Measurements from ENCODE around the gene CCL3. TPM values are rescaled to one million over a fixed set of nuclear protein-coding genes. Genes with fewer than 3 reads are reported as not detected.

CCL3 gene
- total RNA-seq, 1 experiment from 2014 or later, result 0.72 TPM

GRCh38 chr17:36066365-36066985, 23.5 kb downstream of the CCL3 start (continued):
- no peak for TF ChIP-seq TEAD1 (CRISPR knock-in tag; IDR thresholded peaks at IDR 0.05)

DNA sequence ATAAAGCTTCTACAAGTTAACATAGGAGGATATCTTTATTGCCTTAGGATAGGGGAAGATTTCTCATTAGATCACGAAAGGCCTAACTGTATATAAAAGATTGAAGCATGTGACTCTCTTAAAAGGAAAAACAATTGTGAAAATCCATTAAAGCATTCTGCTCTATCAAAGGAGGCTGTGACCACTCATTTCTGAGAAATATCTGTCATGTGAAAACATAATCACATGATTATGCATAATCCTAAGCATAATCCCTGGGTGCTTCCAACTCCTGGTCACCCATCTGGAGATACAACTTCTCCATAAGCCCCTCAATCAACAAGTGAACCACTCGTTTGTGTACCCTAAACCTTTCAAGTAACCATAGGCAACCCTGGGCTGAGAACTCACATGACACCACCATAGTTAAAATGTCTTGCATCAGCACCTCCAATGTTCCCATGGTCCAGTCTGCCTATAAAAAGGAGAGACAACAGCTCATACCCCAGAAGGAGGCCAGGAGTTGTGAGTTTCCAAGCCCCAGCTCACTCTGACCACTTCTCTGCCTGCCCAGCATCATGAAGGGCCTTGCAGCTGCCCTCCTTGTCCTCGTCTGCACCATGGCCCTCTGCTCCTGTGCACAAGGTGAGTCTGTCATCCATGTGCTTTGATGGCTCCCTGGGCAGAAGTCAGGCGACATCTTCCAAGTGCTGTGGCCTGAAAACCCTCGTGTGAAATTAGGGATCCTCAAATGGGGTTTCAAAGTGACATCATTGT, 26.0 kb downstream of the CCL3 start, which contains the start of gene CCL18:
TSS of gene CCL18 (plus strand) at position 487 of the 756 bp plus-strand sequence. CDS start at position 558, 71 bp downstream.
- Mint-ChIP-seq H3K27ac (no peak within 1 kb of the TSS), H3K27me3 (ENCODE audit: low read depth) (peaks cover 4% of the 10 kb centered on the region), H3K4me3 (no peak within 1 kb of the TSS), H3K9me3 (peaks cover 19% of the 10 kb centered on the region), H3K4me1 (no peaks in the 10 kb centered on the region), H3K36me3 (no peaks in the 10 kb centered on the region)
- ChIA-PET POLR2A (no interaction called here), CTCF (interaction anchor here (1.0 to 1.3 kb wide), 2 partner anchors 9 to 419 kb away, joined by 3 read pairs; no protein-coding TSS in a partner anchor)
- no peak for TF ChIP-seq FOXK1 (CRISPR knock-in tag; IDR thresholded peaks at IDR 0.05)
- no peak for TF ChIP-seq GABPB1 (CRISPR knock-in tag; IDR thresholded peaks at IDR 0.05)
- TF ChIP-seq KAT7 (CRISPR knock-in tag; IDR thresholded peaks at IDR 0.05; ENCODE audit: borderline replicate concordance), result no peak
- TF ChIP-seq IRF2 (CRISPR knock-in tag; IDR thresholded peaks at IDR 0.05; ENCODE audit: borderline replicate concordance, low read depth), result no peak
- no peak for DNase-seq (ENCODE audit: low spot score)
- ATAC-seq, result no peak

DNA sequence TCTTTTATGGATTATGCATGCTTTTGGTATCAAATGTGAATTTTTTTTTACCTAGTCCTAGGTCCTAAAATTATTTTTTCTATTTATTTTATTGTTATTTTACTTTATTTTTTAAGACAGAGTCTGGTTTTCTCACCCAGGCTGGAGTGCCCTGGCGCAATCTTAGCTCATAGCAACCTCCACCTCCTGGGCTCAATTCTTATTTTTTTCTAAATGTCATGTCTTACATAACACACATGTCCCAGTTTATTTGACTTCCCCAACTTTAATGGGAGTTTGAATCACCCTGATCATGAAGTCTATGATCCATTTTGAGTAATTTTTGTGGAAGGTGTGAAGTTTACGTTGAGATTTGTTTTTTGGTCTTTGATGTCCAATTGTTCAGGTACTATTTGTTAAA, 29.1 kb downstream of the CCL3 start:
- no peak for TF ChIP-seq TEAD1 (CRISPR knock-in tag; IDR thresholded peaks at IDR 0.05)
- TF ChIP-seq FOXP1 (CRISPR knock-in tag; IDR thresholded peaks at IDR 0.05; ENCODE audit: borderline replicate concordance), result no peak
- no peak for TF ChIP-seq SMAD4 (CRISPR knock-in tag; IDR thresholded peaks at IDR 0.05)
- TF ChIP-seq ETV6 (CRISPR knock-in tag; IDR thresholded peaks at IDR 0.05), result no peak
- no peak for TF ChIP-seq CREB1 (CRISPR knock-in tag; IDR thresholded peaks at IDR 0.05)
- TF ChIP-seq PREB (CRISPR knock-in tag; IDR thresholded peaks at IDR 0.05; ENCODE audit: borderline replicate concordance), result no peak
- TF ChIP-seq SP1 (CRISPR knock-in tag; conservative IDR thresholded peaks at IDR 0.05), result no peak
- TF ChIP-seq RORB (CRISPR knock-in tag; IDR thresholded peaks at IDR 0.05), result no peak
- TF ChIP-seq, protein P1, sequence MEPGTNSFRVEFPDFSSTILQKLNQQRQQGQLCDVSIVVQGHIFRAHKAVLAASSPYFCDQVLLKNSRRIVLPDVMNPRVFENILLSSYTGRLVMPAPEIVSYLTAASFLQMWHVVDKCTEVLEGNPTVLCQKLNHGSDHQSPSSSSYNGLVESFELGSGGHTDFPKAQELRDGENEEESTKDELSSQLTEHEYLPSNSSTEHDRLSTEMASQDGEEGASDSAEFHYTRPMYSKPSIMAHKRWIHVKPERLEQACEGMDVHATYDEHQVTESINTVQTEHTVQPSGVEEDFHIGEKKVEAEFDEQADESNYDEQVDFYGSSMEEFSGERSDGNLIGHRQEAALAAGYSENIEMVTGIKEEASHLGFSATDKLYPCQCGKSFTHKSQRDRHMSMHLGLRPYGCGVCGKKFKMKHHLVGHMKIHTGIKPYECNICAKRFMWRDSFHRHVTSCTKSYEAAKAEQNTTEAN (CRISPR knock-in tag; IDR thresholded peaks at IDR 0.05), result no peak
- Mint-ChIP-seq H3K9me3 (peaks cover 4% of the 10 kb centered on the region), H3K4me1 (no peaks in the 10 kb centered on the region), H3K27ac (no peak overlapping the region), H3K4me3 (no peak overlapping the region), H3K27me3 (ENCODE audit: low read depth) (no peaks in the 10 kb centered on the region; the same call in 1 of the 2 replicates), H3K36me3 (no peaks in the 10 kb centered on the region)
- CTCF ChIA-PET, result interaction anchor here (2.9 kb wide), 1 partner anchor 12 kb away, joined by 15 read pairs; no protein-coding TSS in a partner anchor
- ATAC-seq (no peak), DNase-seq (ENCODE audit: low spot score) (no peak)
- POLR2A ChIA-PET, result no interaction called here

DNA sequence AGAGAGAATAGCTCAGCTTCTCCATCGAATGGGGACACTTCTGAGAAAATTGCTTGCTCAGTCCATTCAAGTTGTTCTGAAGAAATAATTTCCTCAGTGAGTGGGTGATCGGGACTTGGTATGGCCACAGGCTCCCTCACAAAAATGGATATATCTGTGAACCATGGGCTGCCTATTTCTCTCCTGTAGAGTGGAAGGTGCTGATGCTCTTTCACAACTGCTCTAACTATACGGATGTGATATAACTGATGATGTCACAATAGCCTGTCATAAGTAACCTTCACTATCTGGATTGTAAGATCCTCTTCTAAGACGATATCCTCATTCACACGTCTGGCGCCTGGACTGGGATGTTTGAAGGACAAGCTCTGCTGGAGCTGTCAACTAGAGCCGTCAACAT, 30.5 kb downstream of the CCL3 start:
- Mint-ChIP-seq H3K4me1 (no peaks in the 10 kb centered on the region), H3K36me3 (no peaks in the 10 kb centered on the region), H3K4me3 (no peak overlapping the region), H3K9me3 (peaks cover 4% of the 10 kb centered on the region), H3K27me3 (ENCODE audit: low read depth) (no peaks in the 10 kb centered on the region; the same call in 1 of the 2 replicates), H3K27ac (no peak overlapping the region)
- POLR2A ChIA-PET, result interaction anchor here (0.6 kb wide), 1 partner anchor 17 kb away, joined by 3 read pairs; no protein-coding TSS in a partner anchor
- CTCF ChIA-PET, result interaction anchor here (1.4 to 2.9 kb wide), 2 partner anchors 13 to 424 kb away, joined by 3 to 15 read pairs; no protein-coding TSS in a partner anchor
- DNase-seq (ENCODE audit: low spot score) (no peak), ATAC-seq (no peak)
- no peak for TF ChIP-seq PREB (CRISPR knock-in tag; IDR thresholded peaks at IDR 0.05; ENCODE audit: borderline replicate concordance)
- TF ChIP-seq CREB1 (CRISPR knock-in tag; IDR thresholded peaks at IDR 0.05), result no peak
- TF ChIP-seq USF2 (CRISPR knock-in tag; IDR thresholded peaks at IDR 0.05), result no peak
- no peak for TF ChIP-seq NFE2L1 (CRISPR knock-in tag; IDR thresholded peaks at IDR 0.05)
- no peak for TF ChIP-seq ZMAT4 (CRISPR knock-in tag; IDR thresholded peaks at IDR 0.05)
- TF ChIP-seq ATF2 (CRISPR knock-in tag; IDR thresholded peaks at IDR 0.05; ENCODE audit: borderline replicate concordance, low read depth), result no peak
- TF ChIP-seq ATF3 (CRISPR knock-in tag; conservative IDR thresholded peaks at IDR 0.05), result no peak
- TF ChIP-seq TEAD1 (CRISPR knock-in tag; IDR thresholded peaks at IDR 0.05), result no peak
- no peak for TF ChIP-seq MAX (CRISPR knock-in tag; IDR thresholded peaks at IDR 0.05)
- TF ChIP-seq GRHL2 (CRISPR knock-in tag; IDR thresholded peaks at IDR 0.05; ENCODE audit: insufficient replicate concordance, severe bottlenecking), result no peak
- TF ChIP-seq EMX1 (CRISPR knock-in tag; IDR thresholded peaks at IDR 0.05), result no peak
